Smooth muscle cell (in vitro differentiated cells): ENCODE measurements around the gene FOXB2. TPM values are rescaled to one million over a fixed set of nuclear protein-coding genes. Genes with fewer than 3 reads are reported as not detected.
"Not testable (repeated sequence)": the region's sequence is repeated elsewhere in the genome, so short reads cannot be mapped to it uniquely, and the experiment has no call there.

Source experiments
- DNase-seq: peaks from one replicate; lab custom pipeline; 2025; ENCODE audit not compliant: unreplicated experiment; lab: John Stamatoyannopoulos, UW
- H2AFZ ChIP-seq: fragments of 200-600 bp; sonication (generic); 2 replicates; pipeline ENCODE4 v1.6.0; 2016; ENCODE audit warnings: antibody characterized with exemption, low read depth, mild to moderate bottlenecking
- H3F3A ChIP-seq: fragments of 200-600 bp; sonication (generic); 2 replicates; pipeline ENCODE4 v1.6.0; 2017; ENCODE audit warnings: antibody characterized with exemption, low read depth
- H3K27ac ChIP-seq: fragments of 200-600 bp; sonication (generic); 2 replicates; pipeline ENCODE4 v1.5.1; 2016; ENCODE audit warnings: low read depth, mild to moderate bottlenecking
- H3K27me3 ChIP-seq: fragments of 200-600 bp; sonication (generic); 2 replicates; pipeline ENCODE4 v1.6.1; 2016; ENCODE audit warnings: low read depth, mild to moderate bottlenecking
- H3K36me3 ChIP-seq: fragments of 200-600 bp; sonication (generic); 2 replicates; pipeline ENCODE4 v1.5.1; 2016; ENCODE audit warnings: low read depth
- H3K4me1 ChIP-seq: fragments of 200-600 bp; sonication (generic); 2 replicates; pipeline ENCODE4 v1.5.1; 2016; ENCODE audit warnings: low read depth
- H3K4me2 ChIP-seq: fragments of 200-600 bp; sonication (generic); 2 replicates; pipeline ENCODE4 v1.6.0; 2016; ENCODE audit warnings: mild to moderate bottlenecking
- H3K4me3 ChIP-seq: fragments of 200-600 bp; sonication (generic); 2 replicates; pipeline ENCODE4 v1.5.1; 2016; ENCODE audit warnings: mild to moderate bottlenecking
- H3K79me2 ChIP-seq: fragments of 200-600 bp; sonication (generic); 2 replicates; pipeline ENCODE4 v1.6.0; 2016; ENCODE audit warnings: low read depth, mild to moderate bottlenecking
- H3K9ac ChIP-seq: fragments of 200-600 bp; sonication (generic); 2 replicates; pipeline ENCODE4 v1.6.0; 2016; ENCODE audit warnings: low read depth
- H3K9me3 ChIP-seq: fragments of 200-600 bp; sonication (generic); replicated peaks from 2 replicates; pipeline ENCODE4 v1.5.1; 2016; ENCODE audit warnings: low read depth
- H4K20me1 ChIP-seq: fragments of 200-600 bp; sonication (generic); 2 replicates; pipeline ENCODE4 v1.6.0; 2016; ENCODE audit warnings: low read depth
- CTCF ChIP-seq: fragments of 200-600 bp; sonication (generic); IDR thresholded peaks from 2 replicates; pipeline ENCODE4 v1.5.1; 2017; ENCODE audit warnings: borderline replicate concordance, mild to moderate bottlenecking, antibody characterized with exemption; ENCODE audit not compliant: insufficient read depth, poor library complexity, severe bottlenecking
- WGBS: methylation state at CpG from one replicate; pipeline ENCODE4 v1.1.7; 2016; ENCODE audit warnings: low lambda C conversion rate; 5-methylcytosine and 5-hydroxymethylcytosine counted together
- polyA plus RNA-seq: library from polyadenylated mRNA; unstranded; fragments of >200 nt; fragmentation: Nextera tagmentation; extraction: Ambion mirVana; gene quantifications from 2 replicates; pipeline ENCODE4 v1.2.1, GENCODE V29; 2016
- total RNA-seq: library from RNA; depleted of rRNA; stranded (reverse); fragments of >200 nt; gene quantifications from 2 replicates; pipeline ENCODE4 v1.2.3, GENCODE V29; 2014

FOXB2 gene
- total and polyA plus RNA-seq, 2 experiments from 2014 or later, result not detected

- H3K4me2 ChIP-seq, result no peak overlapping the region
These were observed 19.0 kb downstream of the FOXB2 start for GRCh38 chr9:77038281-77039036.

GRCh38 chr9:77040340-77040739 is 20.9 kb downstream of the FOXB2 start:
- Histone ChIP-seq H3K9me3 (no peaks in the 10 kb centered on the region), H4K20me1 (no peaks in the 10 kb centered on the region), H3K9ac (no peak overlapping the region), H3K36me3 (no peaks in the 10 kb centered on the region), H3K79me2 (no peaks in the 10 kb centered on the region), H3K27me3 (peaks cover 26% of the 10 kb centered on the region), H3K4me3 (no peak overlapping the region), H3K4me1 (peaks cover 9% of the 10 kb centered on the region), H3K4me2 (no peak overlapping the region), H3K27ac (no peak overlapping the region), H2AFZ (no peak overlapping the region), H3F3A (no peaks in the 10 kb centered on the region)
- 74% methylated on average over 7 of the region's 7 CpGs for WGBS
- DNase-seq, result no peak
- no peak for TF ChIP-seq CTCF

More at GRCh38 chr9:77038281-77039036, 19.0 kb downstream of the FOXB2 start:
- no peaks in the 10 kb centered on the region for H3K79me2 ChIP-seq
- TF ChIP-seq CTCF, result no peak
- no peak overlapping the region for H3K9ac ChIP-seq
- H3K27ac ChIP-seq, result no peak overlapping the region
- H3K4me1 ChIP-seq, result peaks cover 9% of the 10 kb centered on the region
- no peaks in the 10 kb centered on the region for H3K9me3 ChIP-seq
- no peak overlapping the region for H3K4me3 ChIP-seq
- no peaks in the 10 kb centered on the region for H4K20me1 ChIP-seq
- 2% methylated on average over 2 of the region's 2 CpGs for WGBS
- no peak for DNase-seq
- no peaks in the 10 kb centered on the region for H3F3A ChIP-seq
- no peak overlapping the region for H2AFZ ChIP-seq
- peaks cover 33% of the 10 kb centered on the region for H3K27me3 ChIP-seq
- H3K36me3 ChIP-seq, result no peaks in the 10 kb centered on the region

- not testable (repeated sequence) for H3K79me2 ChIP-seq, H3K36me3 ChIP-seq, H2AFZ ChIP-seq, H3K9ac ChIP-seq, H4K20me1 ChIP-seq, H3K27ac ChIP-seq, H3F3A ChIP-seq, H3K4me1 ChIP-seq, H3K4me2 ChIP-seq, H3K9me3 ChIP-seq, DNase-seq, H3K4me3 ChIP-seq
- 95% methylated on average over 4 of the region's 4 CpGs for WGBS
- H3K27me3 ChIP-seq, result peaks cover 16% of the 10 kb centered on the region
These were observed 24.3 kb downstream of the FOXB2 start for GRCh38 chr9:77043743-77044142.

- H3K9ac ChIP-seq, H3K27ac ChIP-seq, H3K4me1 ChIP-seq, DNase-seq, H2AFZ ChIP-seq, H3K4me2 ChIP-seq, H3K79me2 ChIP-seq, H3K9me3 ChIP-seq, H4K20me1 ChIP-seq, H3K4me3 ChIP-seq, H3F3A ChIP-seq, H3K36me3 ChIP-seq: not testable (repeated sequence)
- H3K27me3 ChIP-seq, result peaks cover 16% of the 10 kb centered on the region
- WGBS, result 92% methylated on average over 5 of the region's 31 CpGs
These were observed 41.2 kb downstream of the FOXB2 start for GRCh38 chr9:77060681-77061080.
